GM18520 (cell line): Measurements from ENCODE around the gene MAP7.

Experiments
- ATAC-seq: cut with Tn5 transposase; IDR thresholded peaks from one replicate; pipeline ENCODE4 v1.9.1; 2021; ENCODE audit not compliant: unreplicated experiment

Gene MAP7

GRCh38 chr6:136426627-136427377, 123.4 kb downstream of the MAP7 start:
- no peak for ATAC-seq

DNA sequence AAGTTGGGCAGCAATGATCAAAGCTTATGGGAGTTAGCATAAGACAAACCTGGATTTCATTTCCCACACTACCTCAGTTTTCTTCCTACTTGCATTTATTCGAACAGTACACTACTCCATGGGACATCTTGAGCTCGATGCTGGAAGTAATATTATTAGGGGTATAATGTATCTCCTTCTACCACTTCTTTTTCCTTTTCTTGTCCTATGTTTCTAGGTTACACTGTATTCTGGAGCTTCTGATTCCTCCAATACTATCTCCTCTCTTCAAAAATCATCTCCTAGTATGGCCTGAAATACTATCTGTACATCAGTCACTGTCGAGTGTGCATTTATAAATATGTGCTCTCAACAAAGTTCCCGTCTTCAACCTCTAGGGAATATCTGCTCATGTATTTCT, 124.4 kb downstream of the MAP7 start:
- no peak for ATAC-seq

GRCh38 chr6:136424901-136425300, 125.3 kb downstream of the MAP7 start:
- ATAC-seq: no peak

DNA sequence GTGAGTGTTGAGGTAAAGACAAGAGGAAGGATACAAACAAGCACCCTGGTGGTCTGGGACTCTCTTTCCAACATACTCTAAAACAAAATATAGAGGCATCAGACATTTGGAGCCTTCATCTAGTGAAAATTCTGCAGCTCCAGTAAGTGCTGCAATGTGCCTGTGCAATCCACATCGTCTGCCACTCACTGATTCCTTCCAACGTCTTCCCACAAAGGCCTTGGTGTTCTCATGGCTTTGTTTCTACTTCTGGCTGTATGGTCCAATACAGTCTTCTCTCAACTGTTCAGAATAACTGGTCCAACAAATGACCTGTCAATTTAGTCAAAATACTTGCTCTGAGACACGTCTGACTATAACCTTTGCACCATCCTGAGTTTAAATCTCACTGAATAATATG, 125.8 kb downstream of the MAP7 start:
- no peak for ATAC-seq

GRCh38 chr6:136421537-136422158, 128.6 kb downstream of the MAP7 start:
- no peak for ATAC-seq

- no peak for ATAC-seq
These were observed 129.4 kb downstream of the MAP7 start for GRCh38 chr6:136420853-136421252.

- ATAC-seq: no peak
These were observed 134.7 kb downstream of the MAP7 start for GRCh38 chr6:136415351-136416007.

GRCh38 chr6:136412410-136412809, 137.8 kb downstream of the MAP7 start:
- ATAC-seq: no peak

GRCh38 chr6:136411453-136412354, 138.5 kb downstream of the MAP7 start:
- ATAC-seq: no peak

GRCh38 chr6:136411025-136411325, 139.2 kb downstream of the MAP7 start:
- no peak for ATAC-seq

DNA sequence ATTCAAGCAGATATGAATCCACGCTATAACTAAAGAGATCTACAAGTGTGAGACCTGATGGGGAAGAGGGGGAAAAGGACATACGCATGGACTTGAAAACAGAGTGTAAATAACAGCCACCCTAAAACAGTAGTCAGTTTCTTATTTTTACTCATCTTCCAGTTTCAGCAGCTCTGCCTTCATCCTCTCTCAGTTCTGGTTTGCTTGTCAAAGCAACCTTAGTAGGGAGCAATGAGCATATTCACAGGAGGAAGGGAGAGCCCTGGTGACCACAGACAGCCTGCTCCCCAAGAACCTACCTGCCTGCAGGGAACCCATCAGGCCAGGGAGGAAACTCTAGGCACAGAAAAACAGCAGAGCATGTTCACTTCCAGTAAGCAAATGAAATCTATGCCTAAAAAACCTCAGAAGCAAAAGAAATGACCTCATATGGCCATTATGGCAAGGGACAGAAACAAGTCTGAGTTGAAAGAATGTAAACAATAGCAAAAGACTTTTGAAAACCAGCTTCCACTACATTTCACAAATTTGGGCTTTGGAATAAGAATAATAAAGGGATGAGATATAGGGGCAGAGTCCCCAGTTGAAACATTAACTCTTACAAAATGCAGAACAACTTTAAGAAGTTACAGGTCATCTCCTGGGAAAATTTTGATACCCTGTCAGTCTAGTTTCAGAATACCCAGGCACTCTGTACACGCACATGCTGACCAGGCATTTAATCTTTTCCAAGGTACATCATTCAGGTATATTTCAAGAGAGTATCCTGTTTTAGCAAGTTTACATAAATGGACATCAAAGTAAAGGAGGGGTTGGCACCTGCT, 139.8 kb downstream of the MAP7 start:
- peak; percentile 48 for ATAC-seq

GRCh38 chr6:136409597-136409996, 140.6 kb downstream of the MAP7 start:
- no peak for ATAC-seq

- no peak for ATAC-seq
These were observed 142.0 kb downstream of the MAP7 start for GRCh38 chr6:136408204-136408603.

DNA sequence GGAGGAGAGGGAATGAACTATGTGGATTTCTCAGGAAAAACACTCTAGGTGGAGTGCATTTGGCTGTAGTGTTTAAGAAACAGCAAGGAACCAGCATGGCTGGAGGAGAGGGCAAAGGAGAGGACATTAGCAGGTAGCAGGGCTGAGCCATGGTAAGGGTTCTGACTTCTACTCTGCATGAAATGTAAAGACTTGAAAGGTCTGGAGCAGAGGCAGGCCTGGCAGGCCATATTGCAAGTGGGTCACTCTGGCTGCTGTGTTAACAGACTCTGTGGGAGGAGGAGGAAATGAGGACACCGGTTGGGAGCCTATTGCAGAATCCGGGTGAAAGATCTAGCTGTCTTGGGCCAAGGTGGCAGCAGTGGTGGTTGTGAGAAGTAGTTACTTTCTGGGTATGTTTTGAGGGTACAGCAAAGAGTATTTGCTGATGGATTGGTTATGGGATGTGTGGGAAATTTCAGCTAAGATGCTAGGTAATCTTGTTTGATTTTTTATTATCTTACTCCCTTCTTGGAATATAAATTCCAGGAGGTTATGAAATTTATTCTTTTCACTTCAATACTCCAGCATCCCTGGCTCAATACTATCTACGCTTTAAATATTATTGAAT, 144.7 kb downstream of the MAP7 start:
- ATAC-seq: no peak

GRCh38 chr6:136404627-136405419, 145.4 kb downstream of the MAP7 start:
- no peak for ATAC-seq

DNA sequence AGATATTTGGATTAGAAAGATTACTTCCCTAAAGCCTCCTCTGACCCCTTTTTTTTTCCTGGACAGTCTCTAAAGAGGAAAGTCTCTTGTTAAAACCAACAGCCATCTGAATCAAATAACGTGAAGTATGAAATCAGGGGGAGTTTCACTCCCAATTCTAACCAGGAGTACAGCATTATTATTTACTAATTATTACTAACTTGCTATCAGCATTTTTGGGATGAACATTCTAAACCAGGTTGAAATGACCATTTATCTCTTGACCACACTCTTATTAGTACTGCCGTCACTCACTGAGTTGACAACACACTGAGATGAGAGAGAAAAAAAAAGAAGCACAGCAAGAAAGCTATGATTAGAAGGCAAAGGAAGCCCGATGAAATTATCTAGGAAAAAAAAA, 146.2 kb downstream of the MAP7 start:
- no peak for ATAC-seq

DNA sequence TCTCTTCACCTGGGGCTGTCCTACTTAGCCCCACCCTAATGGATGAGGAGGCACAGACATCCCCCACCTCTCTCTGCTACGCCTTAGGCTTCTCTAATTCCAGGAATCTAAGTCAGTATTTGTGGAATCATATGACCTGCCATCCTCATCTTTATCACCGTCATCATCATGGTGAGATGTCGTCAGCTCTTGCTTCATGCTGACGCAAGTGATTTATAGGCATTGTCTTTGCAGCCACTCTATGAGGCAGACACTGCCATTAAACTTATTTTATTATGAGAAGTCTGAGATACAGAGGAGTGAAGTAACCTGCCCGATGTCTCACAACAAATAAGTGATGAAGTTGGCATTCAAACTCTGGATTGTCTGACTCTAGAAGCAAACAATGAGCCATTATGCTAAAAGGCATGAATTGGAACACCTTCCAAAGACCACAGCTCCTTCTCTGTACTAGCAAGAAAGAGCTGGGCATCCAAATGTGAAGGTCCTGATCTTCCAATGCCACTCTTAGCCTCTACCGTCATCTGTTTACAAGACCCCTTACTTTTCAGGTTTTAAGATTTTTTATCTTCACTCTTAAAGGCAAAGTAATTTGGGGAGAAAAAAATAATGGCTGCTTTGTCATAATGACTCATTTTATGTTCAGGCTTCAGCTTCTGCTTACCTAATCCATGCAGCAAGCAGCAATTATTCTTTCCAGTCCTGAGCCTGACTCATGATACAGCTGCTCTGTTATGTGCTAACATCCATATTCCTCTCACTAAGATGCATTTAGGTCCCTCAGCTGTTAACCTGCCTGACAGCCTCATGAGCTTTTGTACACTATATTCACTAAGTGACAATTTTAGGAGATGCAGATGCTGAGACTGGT, 146.9 kb downstream of the MAP7 start:
- ATAC-seq: no peak

DNA sequence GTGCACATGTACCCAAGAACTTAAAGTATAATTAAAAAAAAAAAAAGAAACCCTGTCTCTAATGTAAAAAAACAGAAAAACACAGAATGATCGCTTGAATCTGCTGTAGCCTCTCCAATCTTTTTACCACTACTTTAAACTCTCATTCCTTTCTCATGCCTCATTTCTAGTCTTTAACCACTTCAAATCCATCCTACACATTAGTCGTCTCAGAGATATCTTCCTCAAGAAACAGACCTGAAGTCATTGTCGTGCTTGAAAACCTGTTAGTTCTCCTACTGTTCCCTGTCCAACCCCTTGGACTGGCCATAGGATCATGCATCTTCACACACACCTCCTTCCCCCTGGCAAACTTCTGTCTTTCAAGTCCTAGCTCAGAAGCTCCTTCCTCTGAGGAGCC, 148.5 kb downstream of the MAP7 start:
- ATAC-seq: no peak
